Trophoblast cell (in vitro differentiated cells and primary cell): ENCODE measurements around the gene GNAL.

ENCODE experiments used
- DNase-seq, 2 donors: peaks; one replicate each; pipeline ENCODE4 v3.0.0-alpha.2; 2016
- H2AFZ ChIP-seq: 2 replicates; pipeline ENCODE4 v1.6.1; 2013; ENCODE audit warnings: low read length, moderate library complexity, mild to moderate bottlenecking; ENCODE audit not compliant: insufficient read depth, poor library complexity
- H2AK5ac ChIP-seq: 2 replicates; pipeline ENCODE4 v1.6.1; 2013; ENCODE audit warnings: mild to moderate bottlenecking, low read length
- H2BK120ac ChIP-seq: 2 replicates; pipeline ENCODE4 v1.6.1; 2013; ENCODE audit warnings: low read length, mild to moderate bottlenecking, moderate library complexity; ENCODE audit not compliant: insufficient read depth, poor library complexity
- H2BK12ac ChIP-seq: 2 replicates; pipeline ENCODE4 v1.6.1; 2013; ENCODE audit warnings: mild to moderate bottlenecking, low read length, moderate library complexity
- H2BK5ac ChIP-seq: 2 replicates; pipeline ENCODE4 v1.6.1; 2013; ENCODE audit warnings: low read length, low read depth, moderate library complexity, mild to moderate bottlenecking; ENCODE audit not compliant: poor library complexity
- H3K14ac ChIP-seq: 2 replicates; pipeline ENCODE4 v1.6.1; 2013; ENCODE audit warnings: mild to moderate bottlenecking, low read length
- H3K18ac ChIP-seq: 2 replicates; pipeline ENCODE4 v1.6.1; 2013; ENCODE audit warnings: mild to moderate bottlenecking, low read length
- H3K23ac ChIP-seq: 2 replicates; pipeline ENCODE4 v1.6.1; 2013; ENCODE audit warnings: low read length
- H3K27ac ChIP-seq: 2 replicates; pipeline ENCODE4 v1.5.1; 2013; ENCODE audit warnings: low read depth, mild to moderate bottlenecking, inconsistent platforms, low read length, moderate library complexity
- H3K27me3 ChIP-seq: 2 replicates; pipeline ENCODE4 v1.6.1; 2013; ENCODE audit warnings: inconsistent platforms, mild to moderate bottlenecking, low read length, moderate library complexity; ENCODE audit not compliant: insufficient read depth
- H3K36me3 ChIP-seq, 2 experiments: 1 replicate in 1 of 2; 2 replicates in 1 of 2; pipeline ENCODE4 v1.6.1; 2013; ENCODE audit warnings: low read length in 2 of 2, mild to moderate bottlenecking in 2 of 2, moderate library complexity in 1 of 2; ENCODE audit not compliant: insufficient read depth in 2 of 2, control insufficient read depth in 1 of 2
- H3K4ac ChIP-seq: 2 replicates; pipeline ENCODE4 v1.6.1; 2013; ENCODE audit warnings: low read depth, mild to moderate bottlenecking, low read length, moderate library complexity
- H3K4me1 ChIP-seq, 2 experiments: 1 replicate in 1 of 2; 2 replicates in 1 of 2; pipeline ENCODE4 v1.6.1; 2013; ENCODE audit warnings: low read length in 2 of 2, mild to moderate bottlenecking in 2 of 2, moderate library complexity in 1 of 2; ENCODE audit not compliant: insufficient read depth in 2 of 2, control insufficient read depth in 1 of 2
- H3K4me2 ChIP-seq: 2 replicates; pipeline ENCODE4 v1.6.1; 2013; ENCODE audit warnings: inconsistent platforms, mild to moderate bottlenecking, low read length, moderate library complexity
- H3K4me3 ChIP-seq: 2 replicates; pipeline ENCODE4 v1.5.1; 2013; ENCODE audit warnings: mild to moderate bottlenecking, low read depth, low read length, inconsistent platforms
- H3K79me1 ChIP-seq: one replicate; pipeline ENCODE4 v1.6.1; 2013; ENCODE audit warnings: low read length
- H3K79me2 ChIP-seq: 2 replicates; pipeline ENCODE4 v1.6.1; 2013; ENCODE audit warnings: low read length, mild to moderate bottlenecking; ENCODE audit not compliant: control insufficient read depth, insufficient read depth, poor library complexity
- H3K9ac ChIP-seq: 2 replicates; pipeline ENCODE4 v1.6.1; 2013; ENCODE audit warnings: mild to moderate bottlenecking, low read length
- H3K9me3 ChIP-seq: 2 replicates; pipeline ENCODE4 v1.6.1; 2013; ENCODE audit warnings: low read depth, mild to moderate bottlenecking, control low read depth, inconsistent platforms, low read length; ENCODE audit not compliant: insufficient read depth
- H4K12ac ChIP-seq: 2 replicates; pipeline ENCODE4 v1.6.1; 2013; ENCODE audit warnings: low read depth, mild to moderate bottlenecking, low read length, moderate library complexity
- H4K8ac ChIP-seq: 2 replicates; pipeline ENCODE4 v1.6.1; 2013; ENCODE audit warnings: low read depth, mild to moderate bottlenecking, low read length, moderate library complexity
- H4K91ac ChIP-seq: one replicate; pipeline ENCODE4 v1.6.1; 2013; ENCODE audit warnings: low read depth, mild to moderate bottlenecking, low read length, moderate library complexity
- WGBS: extraction: QIAGEN DNeasy Blood & Tissue Kit; methylation state at CpG from one replicate; pipeline ENCODE4 v1.1.7; 2013; ENCODE audit warnings: missing lambda C conversion rate; ENCODE audit not compliant: insufficient read length, insufficient coverage; ENCODE audit errors: extremely low coverage; 5-methylcytosine and 5-hydroxymethylcytosine counted together

The GNAL gene

DNA sequence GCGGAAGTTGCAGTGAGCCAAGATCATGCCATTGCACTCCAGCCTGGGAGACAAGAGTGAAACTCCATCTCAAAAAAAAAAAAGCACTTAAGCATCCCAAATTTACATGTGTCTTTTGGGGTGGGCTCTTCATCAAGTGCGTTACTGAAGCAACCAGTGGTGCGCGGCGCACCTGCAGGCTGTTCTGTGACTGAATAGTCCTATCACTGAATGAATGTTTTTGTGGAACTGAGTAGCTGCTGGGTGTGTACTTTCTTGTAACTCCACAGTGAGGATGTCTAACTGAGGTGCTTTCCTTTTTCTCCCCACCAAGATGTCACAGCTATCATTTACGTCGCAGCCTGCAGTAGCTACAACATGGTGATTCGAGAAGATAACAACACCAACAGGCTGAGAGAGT, 179.2 kb downstream of the GNAL start:
- Histone ChIP-seq H3K27ac (no peak overlapping the region), H3K4me2 (no peak overlapping the region), H2BK120ac (no peak overlapping the region), H3K9ac (no peak overlapping the region), H3K27me3 (no peaks in the 10 kb centered on the region), H3K14ac (no peak overlapping the region), H2AK5ac (no peak overlapping the region), H4K12ac (no peak overlapping the region), H3K4ac (no peak overlapping the region), H2BK5ac (no peak overlapping the region), H3K18ac (no peak overlapping the region), H2BK12ac (no peak overlapping the region), H4K91ac (no peak overlapping the region), H2AFZ (no peak overlapping the region), H3K4me1 (peaks cover 0 to 2% of the 10 kb centered on the region in 2 experiments), H4K8ac (no peak overlapping the region), H3K79me1 (no peaks in the 10 kb centered on the region), H3K9me3 (no peaks in the 10 kb centered on the region), H3K4me3 (no peak overlapping the region), H3K79me2 (no peaks in the 10 kb centered on the region), H3K23ac (no peak overlapping the region), H3K36me3 (no peaks in the 10 kb centered on the region)
- WGBS = no CpG with 5 or more reads among the region's 8 CpGs
- DNase-seq = no peak

DNA sequence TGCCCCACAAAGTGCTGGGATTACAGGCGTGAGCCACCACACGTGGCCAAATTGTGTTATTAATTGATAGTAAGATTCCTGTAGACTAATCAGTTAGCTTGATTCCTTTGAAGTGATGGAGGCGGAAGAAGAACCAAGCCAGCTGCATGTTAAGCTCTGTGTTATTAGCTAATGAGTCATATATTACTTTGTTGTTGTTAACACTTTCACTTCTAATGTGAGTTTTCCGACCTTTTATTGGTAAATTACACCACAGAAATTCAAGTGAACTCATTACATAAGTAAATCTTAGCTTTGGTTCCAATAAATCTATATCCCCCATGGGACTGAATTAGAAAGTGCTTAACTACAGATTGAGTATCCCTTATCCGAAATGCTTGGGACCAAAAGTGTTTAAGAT, 182.4 kb downstream of the GNAL start:
- Histone ChIP-seq H3K4me1 (peaks cover 0 to 2% of the 10 kb centered on the region in 2 experiments), H2BK12ac (no peak overlapping the region), H4K91ac (no peak overlapping the region), H2BK120ac (no peak overlapping the region), H2AK5ac (no peak overlapping the region), H3K4me2 (no peak overlapping the region), H2AFZ (no peak overlapping the region), H3K4ac (no peak overlapping the region), H3K18ac (no peak overlapping the region), H2BK5ac (no peak overlapping the region), H4K8ac (no peak overlapping the region), H3K79me2 (no peaks in the 10 kb centered on the region), H3K4me3 (no peak overlapping the region), H3K79me1 (no peaks in the 10 kb centered on the region), H3K23ac (no peak overlapping the region), H3K27ac (no peak overlapping the region), H3K14ac (no peak overlapping the region), H3K36me3 (no peaks in the 10 kb centered on the region), H3K9ac (no peak overlapping the region), H3K9me3 (peaks cover 1% of the 10 kb centered on the region), H4K12ac (no peak overlapping the region), H3K27me3 (no peaks in the 10 kb centered on the region)
- DNase-seq = no peak
- WGBS = no CpG with 5 or more reads among the region's 5 CpGs

DNA sequence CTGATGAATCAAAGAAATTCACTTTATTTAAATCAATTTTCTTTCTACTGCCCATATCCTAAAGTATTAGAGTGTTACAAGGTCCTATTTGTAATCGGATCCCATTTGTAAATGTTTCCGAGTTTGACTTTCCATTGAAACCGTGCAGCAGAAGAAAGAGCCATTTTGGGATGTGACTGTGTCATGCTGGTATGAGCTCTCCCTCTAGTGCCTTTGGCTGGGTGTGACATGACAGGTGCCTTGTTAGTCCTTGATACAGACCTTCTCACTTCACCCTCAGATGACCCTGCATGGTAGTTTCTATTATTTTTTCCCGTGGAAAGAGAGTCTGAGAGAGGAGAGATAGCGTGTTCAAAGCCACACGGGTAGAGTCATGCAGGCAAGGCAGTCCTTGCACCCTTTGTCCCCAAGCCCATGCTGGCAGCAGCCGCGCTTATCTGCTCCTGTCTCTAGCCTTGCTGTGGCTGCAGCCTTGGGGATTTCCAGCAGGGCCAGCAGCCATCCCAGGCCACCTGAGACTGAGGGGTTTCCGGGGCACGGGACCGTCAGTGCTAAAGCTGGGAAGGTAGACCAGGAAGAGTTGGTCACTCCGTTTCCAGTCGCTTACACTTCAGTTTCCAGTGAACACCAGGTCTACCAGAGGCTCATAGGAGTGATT, 183.5 kb downstream of the GNAL start:
- Histone ChIP-seq H3K4me1 (no peaks in the 10 kb centered on the region), H3K14ac (no peak overlapping the region), H3K9ac (no peak overlapping the region), H4K91ac (no peak overlapping the region), H4K12ac (no peak overlapping the region), H4K8ac (no peak overlapping the region), H2AK5ac (no peak overlapping the region), H3K9me3 (peaks cover 1% of the 10 kb centered on the region), H3K36me3 (no peaks in the 10 kb centered on the region), H3K18ac (no peak overlapping the region), H2AFZ (no peak overlapping the region), H3K4me3 (no peak overlapping the region), H3K79me1 (no peaks in the 10 kb centered on the region), H2BK12ac (no peak overlapping the region), H3K79me2 (no peaks in the 10 kb centered on the region), H3K4me2 (no peak overlapping the region), H3K27ac (no peak overlapping the region), H2BK120ac (no peak overlapping the region), H3K23ac (no peak overlapping the region), H3K4ac (no peak overlapping the region), H2BK5ac (no peak overlapping the region), H3K27me3 (no peaks in the 10 kb centered on the region)
- WGBS = no CpG with 5 or more reads among the region's 13 CpGs
- DNase-seq = peak in 1 of 2 donors; percentile 64

DNA sequence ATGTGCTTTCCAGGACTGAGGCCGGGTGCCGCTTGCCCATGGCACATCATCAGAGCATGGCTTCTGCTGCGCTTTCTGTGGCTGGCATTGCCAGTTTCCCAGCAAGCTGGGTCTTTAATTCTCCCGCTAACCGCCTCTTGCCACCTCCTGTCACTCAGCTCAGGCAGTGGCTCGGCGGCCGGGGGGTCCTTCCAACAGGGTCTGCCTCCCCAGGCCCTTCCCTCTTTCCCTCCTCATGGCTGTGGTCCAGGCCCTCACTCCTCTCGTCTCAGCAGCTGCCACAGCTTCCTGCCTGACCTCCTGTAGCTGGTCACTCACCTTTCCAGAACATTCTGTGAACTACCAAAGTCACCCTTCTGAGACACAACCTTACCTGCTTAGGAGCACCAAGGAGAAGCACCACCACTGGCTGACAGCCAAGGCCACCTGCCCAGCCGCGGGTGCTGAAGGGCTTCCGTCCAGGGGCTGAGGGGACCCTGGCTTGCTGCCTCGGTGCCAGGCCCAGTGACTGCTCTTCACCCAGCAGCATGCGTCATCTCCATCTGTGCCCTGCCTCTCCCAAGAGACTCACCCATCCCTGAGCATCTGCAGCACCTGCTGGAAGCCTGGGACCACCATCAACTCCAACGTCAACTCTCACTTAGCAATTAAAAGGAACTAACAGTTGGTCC, 184.7 kb downstream of the GNAL start:
- Histone ChIP-seq H3K79me1 (no peaks in the 10 kb centered on the region), H2BK12ac (no peak overlapping the region), H2AK5ac (no peak overlapping the region), H3K79me2 (no peaks in the 10 kb centered on the region), H3K4me3 (no peak overlapping the region), H3K23ac (no peak overlapping the region), H3K27ac (no peak overlapping the region), H3K4me2 (no peak overlapping the region), H4K91ac (no peak overlapping the region), H3K18ac (no peak overlapping the region), H3K4me1 (no peaks in the 10 kb centered on the region), H4K8ac (no peak overlapping the region), H2BK5ac (no peak overlapping the region), H3K9me3 (peaks cover 1% of the 10 kb centered on the region), H3K9ac (no peak overlapping the region), H3K4ac (no peak overlapping the region), H2BK120ac (no peak overlapping the region), H3K14ac (no peak overlapping the region), H3K27me3 (no peaks in the 10 kb centered on the region), H3K36me3 (no peaks in the 10 kb centered on the region), H2AFZ (no peak overlapping the region), H4K12ac (no peak overlapping the region)
- DNase-seq = no peak
- WGBS = no CpG with 5 or more reads among the region's 15 CpGs
